HCT116 (cell line): ENCODE measurements around the gene MAJIN.

Experiments used
- EZH2phosphoT487 ChIP-seq: fragments of 200-600 bp; IDR thresholded peaks from 2 replicates; pipeline ENCODE4 v1.6.1; 2018; ENCODE audit warnings: antibody characterized with exemption, borderline replicate concordance
- SIN3A ChIP-seq: IDR thresholded peaks from 2 replicates; pipeline ENCODE4 v1.6.1; 2012; ENCODE audit warnings: low read depth
- TF ChIP-seq, protein P1 (sequence below), 3 experiments: fragments of 200-600 bp in 1 of 3; sonication (generic) in 1 of 3; IDR thresholded peaks in 2 of 3; conservative IDR thresholded peaks in 1 of 3; 2 replicates each; pipeline ENCODE4 v1.5.1; 2012 to 2017; ENCODE audit warnings: low read depth in 2 of 3, low read length in 2 of 3, antibody characterized with exemption in 1 of 3, borderline replicate concordance in 1 of 3, control low read depth in 1 of 3, mild to moderate bottlenecking in 1 of 3, mixed read lengths in 1 of 3, mixed run types in 1 of 3, moderate library complexity in 1 of 3; ENCODE audit not compliant: insufficient read depth in 1 of 3

DNA sequence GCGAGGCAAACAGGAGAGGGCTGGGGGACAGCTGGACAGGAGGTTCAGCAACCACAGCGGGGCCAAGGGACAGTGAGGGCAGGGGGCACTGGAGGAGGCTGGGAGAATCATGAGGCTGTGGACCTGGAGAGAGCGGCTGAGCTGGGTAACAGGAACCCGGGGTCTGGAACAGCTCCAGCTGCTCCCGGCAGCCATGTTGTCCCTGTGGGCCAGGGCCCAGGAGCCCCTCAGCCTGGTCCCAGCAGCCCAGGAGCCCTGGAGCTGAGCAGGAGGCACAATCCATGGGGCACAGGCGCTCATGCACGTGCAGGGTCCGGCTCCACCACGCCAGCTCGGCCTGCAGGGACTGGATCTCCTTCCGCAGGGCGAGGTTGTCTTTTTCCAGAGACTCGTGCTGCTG is 17.5 kb upstream of the MAJIN start:
- TF ChIP-seq, protein P1, sequence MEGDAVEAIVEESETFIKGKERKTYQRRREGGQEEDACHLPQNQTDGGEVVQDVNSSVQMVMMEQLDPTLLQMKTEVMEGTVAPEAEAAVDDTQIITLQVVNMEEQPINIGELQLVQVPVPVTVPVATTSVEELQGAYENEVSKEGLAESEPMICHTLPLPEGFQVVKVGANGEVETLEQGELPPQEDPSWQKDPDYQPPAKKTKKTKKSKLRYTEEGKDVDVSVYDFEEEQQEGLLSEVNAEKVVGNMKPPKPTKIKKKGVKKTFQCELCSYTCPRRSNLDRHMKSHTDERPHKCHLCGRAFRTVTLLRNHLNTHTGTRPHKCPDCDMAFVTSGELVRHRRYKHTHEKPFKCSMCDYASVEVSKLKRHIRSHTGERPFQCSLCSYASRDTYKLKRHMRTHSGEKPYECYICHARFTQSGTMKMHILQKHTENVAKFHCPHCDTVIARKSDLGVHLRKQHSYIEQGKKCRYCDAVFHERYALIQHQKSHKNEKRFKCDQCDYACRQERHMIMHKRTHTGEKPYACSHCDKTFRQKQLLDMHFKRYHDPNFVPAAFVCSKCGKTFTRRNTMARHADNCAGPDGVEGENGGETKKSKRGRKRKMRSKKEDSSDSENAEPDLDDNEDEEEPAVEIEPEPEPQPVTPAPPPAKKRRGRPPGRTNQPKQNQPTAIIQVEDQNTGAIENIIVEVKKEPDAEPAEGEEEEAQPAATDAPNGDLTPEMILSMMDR (IDR thresholded peaks at IDR 0.05 in 2 of 3, conservative IDR thresholded peaks at IDR 0.05 in 1 of 3; ENCODE audit: borderline replicate concordance in 1 of 3, insufficient read depth in 1 of 3, low read depth in 2 of 3, low read length in 2 of 3) = no peak
- no peak for TF ChIP-seq EZH2phosphoT487
- TF ChIP-seq SIN3A = no peak
